Transverse colon (tissue), 4 donors: ENCODE results near the gene TC2N. TPM values are rescaled to one million over a fixed set of nuclear protein-coding genes. Genes with fewer than 3 reads are reported as not detected.

Experiments
- DNase-seq: peaks from one replicate; pipeline ENCODE4 v3.0.0-alpha.2; 2019
- H3K27ac ChIP-seq, 4 donors: fragments of 200-600 bp; sonication (generic); 2 replicates each; pipeline ENCODE4 v1.5.1; 2016 to 2018; ENCODE audit warnings: inconsistent platforms in 4 of 4
- H3K27me3 ChIP-seq: fragments of 200-600 bp; sonication (generic); 2 replicates; pipeline ENCODE4 v1.5.1; 2017; ENCODE audit warnings: inconsistent platforms
- H3K36me3 ChIP-seq, 4 donors: fragments of 200-600 bp; sonication (generic); 2 replicates each; pipeline ENCODE4 v1.5.1; 2017 to 2019; ENCODE audit warnings: inconsistent platforms in 4 of 4
- H3K4me1 ChIP-seq, 4 donors: fragments of 200-600 bp; sonication (generic); 2 replicates each; pipeline ENCODE4 v1.5.1; 2017 to 2020; ENCODE audit warnings: inconsistent platforms in 4 of 4
- H3K4me3 ChIP-seq, 4 donors: fragments of 200-600 bp; sonication (generic); 1 replicate in 1 of 4; 2 replicates in 3 of 4; pipeline versions ENCODE4 v1.5.1 to v1.6.1; 2017 to 2019; ENCODE audit warnings: inconsistent platforms in 4 of 4
- H3K9me3 ChIP-seq, 2 donors: fragments of 200-600 bp; sonication (generic); 2 replicates each; pipeline ENCODE4 v1.5.1; 2017 to 2019; ENCODE audit warnings: inconsistent platforms in 2 of 2
- EP300 ChIP-seq: sonication (generic); formaldehyde crosslinking; IDR thresholded peaks from one replicate; pipeline ENCODE4 v1.6.1; 2017; ENCODE audit warnings: antibody characterized with exemption, low read depth
- POLR2A ChIP-seq: fragments of 450-650 bp; IDR thresholded peaks from one replicate; pipeline ENCODE4 v1.6.1; 2016; ENCODE audit warnings: antibody characterized with exemption, mild to moderate bottlenecking, moderate library complexity
- POLR2AphosphoS5 ChIP-seq, 3 donors: sonication (generic); formaldehyde crosslinking; IDR thresholded peaks; one replicate each; pipeline ENCODE4 v1.6.1; 2016; ENCODE audit warnings: antibody characterized with exemption in 3 of 3
- WGBS, 2 donors: methylation state at CpG; one replicate each; pipeline ENCODE4 v1.1.5; 2018; ENCODE audit warnings: low coverage in 1 of 2; 5-methylcytosine and 5-hydroxymethylcytosine counted together
- in situ Hi-C, 4 donors: fragments of 200-750 bp; cut with MboI; loops; one replicate each; pipeline versions ENCODE4 v1.15.0 to v1.15.1; 2017; ENCODE audit warnings: low sequenced_read_pairs in 3 of 4, low pct_ligation_motif_present in 1 of 4, low pct_unique_long_range_greater_than_20kb in 1 of 4
- intact Hi-C: fragments of 100-400 bp; cut with DNase I; formaldehyde crosslinking; loops from one replicate; pipeline ENCODE4 v1.15.1; 2023; ENCODE audit warnings: low total_unique reads
- total RNA-seq, 4 donors: library from RNA; depleted of rRNA; stranded (reverse); fragments of >200 nt; gene quantifications; one replicate each; pipeline ENCODE4 v1.1.0, GENCODE V29; 2016
- TF ChIP-seq, protein P1 (sequence below), 5 experiments: fragments of 200-600 bp in 3 of 5; fragments of 450-650 bp in 2 of 5; sonication (generic) in 3 of 5; IDR thresholded peaks; 1 replicate in 2 of 5; 2 replicates in 3 of 5; pipeline ENCODE4 v1.5.1; 2016 to 2017; ENCODE audit warnings: antibody characterized with exemption in 5 of 5, inconsistent platforms in 3 of 5, mild to moderate bottlenecking in 2 of 5, moderate library complexity in 1 of 5

TC2N gene
- total RNA-seq, 4 donors from 2014 or later, result 36.0 to 85.4 (median 53.7) TPM

DNA sequence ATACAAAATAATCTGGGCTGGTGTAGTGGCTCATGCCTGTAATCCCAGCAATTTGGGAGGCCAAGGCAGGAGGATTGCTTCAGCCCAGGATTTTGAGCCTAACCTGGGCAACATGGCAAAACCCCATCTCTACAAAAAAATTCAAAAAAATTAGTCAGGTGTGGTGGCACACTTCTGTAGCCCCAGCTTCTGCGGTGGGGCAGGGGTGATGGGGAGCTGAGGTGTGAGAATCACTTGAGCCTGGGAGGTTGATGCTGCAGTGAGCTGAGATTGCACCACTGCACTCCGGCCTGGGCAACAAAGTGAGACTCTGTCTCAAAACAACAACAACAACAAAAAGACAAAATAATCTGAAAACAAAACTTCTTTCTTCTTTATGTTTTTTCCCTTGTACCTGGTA, 66.0 kb downstream of the TC2N start:
- peaks cover 6 to 7% of the 10 kb centered on the region in 2 donors for H3K9me3 ChIP-seq
- in situ Hi-C loops (no loop called here), intact Hi-C loops (no loop called here)
- TF ChIP-seq POLR2A (no peak), EP300 (no peak), POLR2AphosphoS5 (IDR thresholded peaks at IDR 0.05) (no peak)
- TF ChIP-seq, protein P1, sequence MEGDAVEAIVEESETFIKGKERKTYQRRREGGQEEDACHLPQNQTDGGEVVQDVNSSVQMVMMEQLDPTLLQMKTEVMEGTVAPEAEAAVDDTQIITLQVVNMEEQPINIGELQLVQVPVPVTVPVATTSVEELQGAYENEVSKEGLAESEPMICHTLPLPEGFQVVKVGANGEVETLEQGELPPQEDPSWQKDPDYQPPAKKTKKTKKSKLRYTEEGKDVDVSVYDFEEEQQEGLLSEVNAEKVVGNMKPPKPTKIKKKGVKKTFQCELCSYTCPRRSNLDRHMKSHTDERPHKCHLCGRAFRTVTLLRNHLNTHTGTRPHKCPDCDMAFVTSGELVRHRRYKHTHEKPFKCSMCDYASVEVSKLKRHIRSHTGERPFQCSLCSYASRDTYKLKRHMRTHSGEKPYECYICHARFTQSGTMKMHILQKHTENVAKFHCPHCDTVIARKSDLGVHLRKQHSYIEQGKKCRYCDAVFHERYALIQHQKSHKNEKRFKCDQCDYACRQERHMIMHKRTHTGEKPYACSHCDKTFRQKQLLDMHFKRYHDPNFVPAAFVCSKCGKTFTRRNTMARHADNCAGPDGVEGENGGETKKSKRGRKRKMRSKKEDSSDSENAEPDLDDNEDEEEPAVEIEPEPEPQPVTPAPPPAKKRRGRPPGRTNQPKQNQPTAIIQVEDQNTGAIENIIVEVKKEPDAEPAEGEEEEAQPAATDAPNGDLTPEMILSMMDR (IDR thresholded peaks at IDR 0.05), result no peak
- H3K27me3 ChIP-seq, result no peaks in the 10 kb centered on the region
- DNase-seq, result no peak
- H3K4me1 ChIP-seq, result no peaks in the 10 kb centered on the region
- no peak overlapping the region for H3K27ac ChIP-seq
- peaks cover 0 to 10% (median 3%) of the 10 kb centered on the region in 4 donors for H3K36me3 ChIP-seq
- no peak overlapping the region for H3K4me3 ChIP-seq
- whole genome bisulfite sequencing, 2 donors, result 89 to 100% methylated on average over 1 to 2 of the region's 2 CpGs

DNA sequence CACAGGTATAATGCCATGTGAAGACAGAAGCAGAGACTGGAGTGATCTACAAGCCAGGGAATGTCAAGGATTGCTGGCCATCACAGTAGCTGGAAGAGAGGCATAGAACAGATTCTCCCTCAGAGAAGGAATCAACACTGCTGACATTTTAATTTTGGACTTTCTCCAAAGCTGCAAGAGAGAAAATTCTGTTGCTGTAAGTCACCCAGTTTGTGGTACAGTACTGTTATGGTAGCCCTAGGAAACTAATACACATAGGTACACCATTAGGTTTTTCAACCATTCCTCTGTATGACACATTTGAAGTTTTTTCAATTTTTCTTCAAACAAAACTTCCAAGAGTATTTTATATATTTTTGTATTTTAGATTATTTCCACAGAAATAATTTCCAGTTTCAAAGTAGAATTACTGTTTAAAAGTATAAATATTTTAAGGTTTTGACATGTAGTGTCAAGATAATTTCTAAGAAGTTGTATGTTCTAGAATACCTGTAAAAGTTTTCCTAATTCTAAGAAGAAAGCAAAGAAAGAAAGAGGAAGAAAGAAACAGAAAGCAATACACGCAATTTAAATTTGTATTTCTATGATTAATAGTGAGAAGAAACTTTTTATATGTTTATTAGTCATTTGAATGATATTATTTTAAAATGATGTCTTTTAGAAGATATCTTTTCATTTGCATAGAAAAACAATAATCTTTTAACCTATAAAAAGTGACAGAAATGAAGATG, 70.6 kb downstream of the TC2N start:
- Histone ChIP-seq H3K27ac (no peak overlapping the region), H3K27me3 (no peaks in the 10 kb centered on the region), H3K4me3 (no peak overlapping the region), H3K36me3 (peaks cover 0 to 15% (median 0%) of the 10 kb centered on the region in 4 donors), H3K4me1 (no peaks in the 10 kb centered on the region), H3K9me3 (no peaks in the 10 kb centered on the region)
- no peak for TF ChIP-seq POLR2AphosphoS5 (IDR thresholded peaks at IDR 0.05)
- TF ChIP-seq POLR2A, result no peak
- TF ChIP-seq, protein P1 (IDR thresholded peaks at IDR 0.05), result no peak
- no peak for TF ChIP-seq EP300
- no peak for DNase-seq
- in situ Hi-C loops (no loop called here), intact Hi-C loops (no loop called here)
- 76 to 83% methylated on average over 1 of the region's 1 CpG for WGBS, 2 donors

DNA sequence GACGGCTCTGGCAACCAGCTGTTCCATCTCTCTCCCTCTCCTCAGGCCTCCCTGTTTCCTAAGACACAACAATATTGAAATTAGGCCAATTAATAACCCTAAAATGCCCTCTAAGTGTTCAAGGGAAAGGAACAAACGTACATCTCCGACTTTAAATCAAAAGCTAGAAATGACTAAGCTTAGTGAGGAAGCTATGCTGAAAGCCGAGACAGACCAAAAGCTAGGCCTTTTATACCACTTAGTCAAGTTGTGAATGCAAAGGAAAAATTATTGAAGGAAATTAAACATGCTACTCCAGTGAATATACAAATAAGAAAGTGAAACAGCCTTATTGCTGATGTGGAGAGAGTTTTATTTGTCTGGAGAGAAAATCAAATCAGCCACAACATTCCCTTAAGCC, 73.6 kb downstream of the TC2N start:
- no peak overlapping the region for H3K4me3 ChIP-seq
- H3K4me1 ChIP-seq, result no peaks in the 10 kb centered on the region
- in situ Hi-C loops, result no loop called here
- DNase-seq, result no peak
- H3K9me3 ChIP-seq, result no peaks in the 10 kb centered on the region
- H3K27me3 ChIP-seq, result no peaks in the 10 kb centered on the region
- no peak for TF ChIP-seq POLR2AphosphoS5 (IDR thresholded peaks at IDR 0.05)
- TF ChIP-seq, protein P1 (IDR thresholded peaks at IDR 0.05), result no peak
- no peak for TF ChIP-seq EP300
- TF ChIP-seq POLR2A, result no peak
- intact Hi-C loops, result no loop called here
- H3K27ac ChIP-seq, result no peak overlapping the region
- peaks cover 0 to 15% (median 0%) of the 10 kb centered on the region in 4 donors for H3K36me3 ChIP-seq
- 65 to 78% methylated on average over 4 of the region's 4 CpGs for WGBS, 2 donors

DNA sequence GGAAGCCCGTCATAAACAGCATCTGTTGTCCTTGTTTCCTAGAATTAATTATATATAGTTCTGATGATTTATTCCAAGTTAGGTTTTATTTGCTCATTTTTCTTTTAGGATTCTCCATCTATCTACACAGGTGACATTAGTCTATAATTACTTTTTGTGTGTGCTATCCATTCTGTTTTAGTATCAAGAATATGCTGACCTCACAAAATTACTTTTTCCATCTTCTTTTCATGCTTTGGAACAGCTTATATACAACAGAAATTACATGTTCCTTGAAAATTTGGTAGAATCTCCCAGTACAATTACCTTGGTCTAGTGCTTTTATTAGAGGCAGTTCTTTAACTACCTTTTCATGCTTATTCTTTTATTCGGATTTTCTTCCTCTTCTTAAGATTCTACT, 81.1 kb downstream of the TC2N start:
- no peak for DNase-seq
- no peak overlapping the region for H3K4me3 ChIP-seq
- no peaks in the 10 kb centered on the region for H3K27me3 ChIP-seq
- H3K9me3 ChIP-seq, result no peaks in the 10 kb centered on the region
- in situ Hi-C loops (no loop called here), intact Hi-C loops (no loop called here)
- H3K4me1 ChIP-seq, result no peaks in the 10 kb centered on the region
- no peak overlapping the region for H3K27ac ChIP-seq
- H3K36me3 ChIP-seq, result peaks cover 0 to 17% (median 0%) of the 10 kb centered on the region in 4 donors
- TF ChIP-seq POLR2A, result no peak
- TF ChIP-seq, protein P1 (IDR thresholded peaks at IDR 0.05), result no peak
- 86 to 94% methylated on average over 2 of the region's 2 CpGs for WGBS, 2 donors
